ENCODE data around the gene GNA12. TPM values are rescaled to one million over a fixed set of nuclear protein-coding genes. Genes with fewer than 3 reads are reported as not detected.
"Not testable (repeated sequence)": the region's sequence is repeated elsewhere in the genome, so short reads cannot be mapped to it uniquely, and the experiment has no call there.

Gene GNA12
- total and polyA plus RNA-seq, 2 of the 4 experiments (the other 2 are of a cell fraction): 14.3 to 93.9 TPM

- ChIA-PET CTCF (no interaction called here), POLR2A (ENCODE audit: unreplicated experiment) (no interaction called here)
- Histone ChIP-seq H3K9ac (ENCODE audit: low read depth, low read length) (no peak overlapping the region), H3K36me3 (ENCODE audit: control insufficient read depth, insufficient read depth, low read length) (no peaks in the 10 kb centered on the region), H2BK5ac (ENCODE audit: low read depth, low read length, poor library complexity, severe bottlenecking) (no peak overlapping the region), H2AK5ac (ENCODE audit: low read depth, low read length) (no peak overlapping the region), H2AK9ac (replicated peaks; ENCODE audit: low read depth, low read length, poor library complexity) (no peak overlapping the region), H3K4me1 (ENCODE audit: control insufficient read depth, insufficient read depth, low read length) (no peaks in the 10 kb centered on the region; the same call in 1 of the 2 replicates), H2AFZ (replicated peaks; ENCODE audit: low read length, poor library complexity) (no peak overlapping the region), H3K27me3 (ENCODE audit: control insufficient read depth, insufficient read depth, low read length) (peaks cover 6% of the 10 kb centered on the region; the same call in 1 of the 2 replicates), H3K14ac (replicated peaks; ENCODE audit: low read depth, low read length) (no peak overlapping the region), H3K23ac (ENCODE audit: low read depth, low read length) (no peak overlapping the region), H3K9me1 (ENCODE audit: insufficient read depth, low read length) (no peaks in the 10 kb centered on the region), H4K5ac (ENCODE audit: low read depth, low read length) (no peak overlapping the region), H3K27ac (ENCODE audit: insufficient read depth, low read length) (no peak overlapping the region), H2BK120ac (ENCODE audit: low read depth, low read length) (no peak overlapping the region), H3K56ac (ENCODE audit: extremely low read depth, insufficient read depth, low read length) (no peak overlapping the region), H3K18ac (ENCODE audit: low read depth, low read length) (no peak overlapping the region), H3K4me3 (ENCODE audit: insufficient read depth, low read depth, low read length) (no peak overlapping the region), H4K8ac (ENCODE audit: low read depth in 2 of 2, low read length in 2 of 2) (no peak overlapping the region), H2BK20ac (ENCODE audit: low read depth, low read length) (no peak overlapping the region), H3K79me1 (ENCODE audit: low read depth in 1 of 2, low read length in 2 of 2) (no peaks in the 10 kb centered on the region), H2BK15ac (ENCODE audit: low read depth, low read length) (no peak overlapping the region), H3K4me2 (ENCODE audit: low read depth, low read length) (no peak overlapping the region), H3K9me3 (ENCODE audit: control insufficient read depth, insufficient read depth, low read length) (no peaks in the 10 kb centered on the region), H3K4ac (ENCODE audit: low read depth, low read length) (no peak overlapping the region), H4K91ac (ENCODE audit: insufficient read depth, low read depth, low read length) (no peak overlapping the region), H4K20me1 (ENCODE audit: insufficient read depth, low read length) (no peaks in the 10 kb centered on the region)
- DNase-seq (no peak), ATAC-seq (ENCODE audit: low read depth) (no peak)
- TF ChIP-seq BHLHE40 (IDR thresholded peaks at IDR 0.05; ENCODE audit: low read depth, low read length): no peak
- no peak for TF ChIP-seq NFE2L2 (IDR thresholded peaks at IDR 0.05; ENCODE audit: low read depth, low read length)
- no peak for TF ChIP-seq USF2 (IDR thresholded peaks at IDR 0.05; ENCODE audit: low read depth, low read length)
- intact Hi-C loops (cut with micrococcal nuclease): no loop called here
- 60% methylated on average over 8 of the region's 18 CpGs; no CpG with 5 or more reads in 1 of the 2 experiments for WGBS, 2 experiments (ENCODE audit: extremely low coverage in 2 of 2, insufficient read length in 1 of 2)
- dilution Hi-C loops (cut with HindIII; ENCODE audit: low sequenced_read_pairs, unreplicated experiment): no loop called here
- in situ Hi-C loops (cut with MboI; ENCODE audit: low sequenced_read_pairs): loop anchor here (25.0 kb wide), 1 partner anchor 464 kb away; no protein-coding TSS in a partner anchor
- no TSS peak for BruUV-seq (replicated peaks)
Measured at GRCh38 chr7:2698581-2699288, 145.4 kb downstream of the GNA12 start.

GRCh38 chr7:2694122-2694436 is 150.0 kb downstream of the GNA12 start:
- H3K56ac ChIP-seq (ENCODE audit: extremely low read depth, insufficient read depth, low read length); H3K36me3 ChIP-seq (ENCODE audit: control insufficient read depth, insufficient read depth, low read length); H3K18ac ChIP-seq (ENCODE audit: low read depth, low read length); intact Hi-C loops (cut with micrococcal nuclease); H3K27me3 ChIP-seq (ENCODE audit: control insufficient read depth, insufficient read depth, low read length); H3K9me1 ChIP-seq (ENCODE audit: insufficient read depth, low read length); H2BK15ac ChIP-seq (ENCODE audit: low read depth, low read length); H3K4me3 ChIP-seq (ENCODE audit: insufficient read depth, low read depth, low read length); H3K4ac ChIP-seq (ENCODE audit: low read depth, low read length); H2AK9ac ChIP-seq (replicated peaks; ENCODE audit: low read depth, low read length, poor library complexity); H3K23ac ChIP-seq (ENCODE audit: low read depth, low read length); H3K27ac ChIP-seq (ENCODE audit: insufficient read depth, low read length); H4K5ac ChIP-seq (ENCODE audit: low read depth, low read length); H2BK5ac ChIP-seq (ENCODE audit: low read depth, low read length, poor library complexity, severe bottlenecking); H3K14ac ChIP-seq (replicated peaks; ENCODE audit: low read depth, low read length); DNase-seq; POLR2A ChIA-PET (ENCODE audit: unreplicated experiment); H2AFZ ChIP-seq (replicated peaks; ENCODE audit: low read length, poor library complexity); ATAC-seq (ENCODE audit: low read depth); H3K9me3 ChIP-seq (ENCODE audit: control insufficient read depth, insufficient read depth, low read length); H4K20me1 ChIP-seq (ENCODE audit: insufficient read depth, low read length); H2BK120ac ChIP-seq (ENCODE audit: low read depth, low read length); H3K4me2 ChIP-seq (ENCODE audit: low read depth, low read length); H2AK5ac ChIP-seq (ENCODE audit: low read depth, low read length); CTCF ChIA-PET; H3K9ac ChIP-seq (ENCODE audit: low read depth, low read length); H4K91ac ChIP-seq (ENCODE audit: insufficient read depth, low read depth, low read length); H2BK20ac ChIP-seq (ENCODE audit: low read depth, low read length); H3K79me1 ChIP-seq (ENCODE audit: low read depth in 1 of 2, low read length in 2 of 2); BruUV-seq (replicated peaks); H3K4me1 ChIP-seq (ENCODE audit: control insufficient read depth, insufficient read depth, low read length); H4K8ac ChIP-seq (ENCODE audit: low read depth in 2 of 2, low read length in 2 of 2); dilution Hi-C loops (cut with HindIII; ENCODE audit: low sequenced_read_pairs, unreplicated experiment): not testable (repeated sequence)
- in situ Hi-C loops (cut with MboI; ENCODE audit: low sequenced_read_pairs): loop anchor here (25.0 kb wide), 1 partner anchor 468 kb away; no protein-coding TSS in a partner anchor
- WGBS, 2 experiments (ENCODE audit: extremely low coverage in 2 of 2, insufficient read length in 1 of 2): 83% methylated on average over 1 of the region's 8 CpGs; no CpG with 5 or more reads in 1 of the 2 experiments

Data from IMR-90 (cell line).